Activated CD8-positive, alpha-beta memory T cell treated with anti-CD3 and anti-CD28 coated beads for 36 hours (primary cell): ENCODE results near the gene SPIRE2. TPM values are rescaled to one million over a fixed set of nuclear protein-coding genes. Genes with fewer than 3 reads are reported as not detected.

ENCODE experiments used
- CTCF ChIA-PET: fragments of 350-600 bp; sonication (Branson Sonifier 250); formaldehyde crosslinking; loops from one replicate; lab custom pipeline; 2021; ENCODE audit warnings: antibody characterized with exemption; lab: Charles Lee
- POLR2A ChIA-PET: fragments of 350-600 bp; sonication (Branson Sonifier 250); formaldehyde crosslinking; loops from one replicate; lab custom pipeline; 2021; ENCODE audit warnings: antibody characterized with exemption; lab: Charles Lee
- total RNA-seq, 2 experiments: library from RNA; stranded (reverse); gene quantifications; one replicate each; pipeline ENCODE4 v1.2.3, GENCODE V29; 2021

SPIRE2 gene
- total RNA-seq, 2 experiments from 2014 or later, result 0.57 to 0.78 TPM

DNA sequence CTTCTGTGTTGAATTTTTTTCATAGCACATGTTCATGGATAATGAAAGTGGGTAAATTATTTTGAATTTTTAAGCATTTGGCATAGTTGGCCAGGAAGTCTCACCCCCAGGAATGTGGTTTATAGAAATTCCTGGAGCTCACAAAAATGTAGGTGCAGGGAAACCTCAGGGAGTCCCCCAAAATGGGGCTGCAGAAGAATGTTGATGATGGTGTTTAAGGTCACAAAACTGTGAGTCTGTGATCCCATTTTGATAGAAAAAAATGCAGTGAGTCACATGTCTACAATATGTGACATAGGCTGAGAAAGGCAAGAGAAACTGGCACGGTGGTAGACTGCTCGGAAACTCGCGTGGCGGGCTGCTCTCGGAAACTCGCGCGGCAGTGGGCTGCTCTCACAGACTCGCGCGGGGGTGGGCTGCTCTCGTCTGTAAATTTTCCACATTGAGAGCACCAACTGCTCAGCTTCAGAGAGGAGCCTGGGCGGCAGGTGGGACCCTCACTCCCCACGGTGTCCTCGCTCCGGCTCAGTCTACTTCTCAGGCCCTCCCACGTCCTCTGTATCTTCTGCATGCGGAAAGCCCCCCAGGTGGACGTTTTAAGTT lies 71.7 kb downstream of the SPIRE2 start:
- ChIA-PET CTCF (interaction anchor here (1.5 kb wide), 1 partner anchor 10 kb away, joined by 9 read pairs; no protein-coding TSS in a partner anchor), POLR2A (no interaction called here)

DNA sequence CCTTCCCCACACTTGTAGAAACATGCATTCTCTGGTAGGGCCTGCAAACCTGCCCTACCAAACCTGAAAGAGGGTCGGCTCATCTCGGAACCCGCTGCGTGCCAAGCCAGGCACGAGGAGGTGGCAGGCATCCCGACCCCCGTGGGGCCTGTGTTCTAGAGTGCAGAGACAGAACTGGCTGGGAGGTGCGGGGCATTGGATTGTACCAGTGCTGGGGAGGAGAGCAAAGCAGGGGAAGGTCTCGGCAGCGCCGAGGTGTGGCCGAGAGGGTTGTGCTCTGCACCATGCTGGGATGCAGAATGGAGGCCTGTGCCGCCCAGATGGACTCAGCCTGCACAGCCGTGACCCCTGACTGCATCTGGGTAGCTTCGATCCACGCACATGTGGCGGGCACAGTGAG lies 72.6 kb downstream of the SPIRE2 start:
- POLR2A ChIA-PET, result no interaction called here
- CTCF ChIA-PET, result no interaction called here

DNA sequence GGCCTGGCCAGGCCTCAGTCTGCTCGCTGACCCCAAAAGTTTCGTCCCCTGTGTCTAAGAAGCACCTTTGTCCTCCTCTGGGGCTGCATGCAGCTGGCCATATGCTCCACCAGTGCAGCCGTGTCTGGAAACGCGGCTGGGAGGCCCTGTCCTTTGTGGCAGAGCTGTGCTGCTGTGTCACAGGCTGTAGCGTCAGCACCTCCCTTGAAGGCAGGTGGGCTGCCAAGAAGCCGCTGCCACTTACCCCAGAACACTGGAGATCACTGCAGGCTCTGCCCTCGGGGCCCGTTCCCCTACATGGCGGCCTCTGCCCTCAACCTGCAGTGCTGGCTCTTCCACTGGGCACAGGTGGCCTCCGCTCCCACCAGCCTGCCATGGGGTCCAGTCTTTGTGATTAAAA lies 74.7 kb downstream of the SPIRE2 start:
- ChIA-PET CTCF (no interaction called here), POLR2A (no interaction called here)

DNA sequence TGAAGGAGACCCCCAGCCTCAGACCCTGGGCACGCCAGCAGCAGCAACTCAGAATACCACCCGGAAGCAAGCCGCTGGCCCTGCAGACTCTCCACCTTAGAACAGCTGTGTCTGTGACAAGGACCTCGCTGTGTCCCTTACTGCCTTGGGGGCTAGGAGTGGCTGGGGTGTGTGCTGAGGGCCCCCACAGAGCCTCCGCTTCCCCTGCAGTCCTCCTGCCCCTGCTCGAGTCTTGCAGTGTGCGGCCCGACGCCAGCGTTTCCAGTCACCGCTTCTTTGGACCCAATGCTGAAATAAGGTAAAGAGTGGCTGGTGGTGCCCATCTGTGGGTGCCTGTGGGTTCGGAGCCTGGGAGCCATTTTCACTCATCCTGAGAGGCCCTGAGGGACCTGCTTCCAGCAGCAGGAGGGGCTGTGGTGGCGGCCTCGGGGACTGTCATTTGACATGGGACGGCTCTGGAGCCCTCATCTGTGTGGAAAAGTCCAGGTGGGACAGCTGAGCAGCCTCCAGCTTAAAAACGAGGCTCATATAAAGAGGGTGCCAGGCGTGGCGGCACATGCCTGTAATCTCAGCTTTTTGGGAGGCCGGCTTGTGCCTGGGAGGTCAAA lies 75.7 kb downstream of the SPIRE2 start:
- CTCF ChIA-PET, result no interaction called here
- POLR2A ChIA-PET, result no interaction called here

DNA sequence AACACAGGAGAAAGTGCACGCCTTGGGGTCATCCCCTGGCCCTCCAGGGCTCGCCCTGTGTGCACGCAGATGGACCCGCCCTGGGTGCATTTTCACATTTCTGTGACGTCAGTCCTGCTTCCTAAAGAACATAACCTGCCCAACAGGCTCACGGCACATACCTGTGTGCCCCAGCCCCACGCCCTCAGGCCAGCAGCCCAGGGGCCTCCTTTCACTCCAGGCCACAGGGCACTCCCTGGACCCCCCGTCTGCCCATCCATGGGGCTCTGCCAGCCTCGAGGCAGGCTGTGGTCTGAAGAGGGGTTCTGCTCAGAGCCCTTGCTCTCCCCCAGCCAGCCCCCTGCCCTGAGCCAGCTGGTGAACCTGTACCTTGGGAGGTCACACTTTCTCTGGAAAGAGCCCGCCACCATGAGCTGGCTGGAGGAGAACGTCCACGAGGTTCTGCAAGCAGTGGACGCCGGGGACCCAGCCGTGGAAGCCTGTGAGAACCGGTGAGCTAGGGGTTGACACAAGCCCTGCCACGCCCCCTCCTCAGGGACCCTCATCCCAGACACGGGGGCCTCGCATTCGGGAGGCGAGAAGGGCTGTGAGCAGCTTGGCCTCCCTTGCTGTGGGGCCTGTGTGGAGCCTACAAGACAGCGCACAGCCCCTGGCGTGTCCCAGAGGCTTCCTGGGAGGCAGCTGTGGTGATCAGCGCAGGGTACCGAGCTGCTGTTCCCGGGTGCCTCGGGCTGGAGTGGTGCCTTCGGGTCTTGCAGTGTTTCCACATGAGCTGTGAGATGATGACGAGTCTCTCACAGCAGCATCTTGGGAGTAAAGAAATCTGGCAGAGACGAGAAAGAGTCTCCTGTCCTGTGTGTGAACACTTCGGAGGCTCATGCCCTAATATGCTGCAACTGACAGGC lies 76.6 kb downstream of the SPIRE2 start:
- ChIA-PET CTCF (no interaction called here), POLR2A (no interaction called here)

DNA sequence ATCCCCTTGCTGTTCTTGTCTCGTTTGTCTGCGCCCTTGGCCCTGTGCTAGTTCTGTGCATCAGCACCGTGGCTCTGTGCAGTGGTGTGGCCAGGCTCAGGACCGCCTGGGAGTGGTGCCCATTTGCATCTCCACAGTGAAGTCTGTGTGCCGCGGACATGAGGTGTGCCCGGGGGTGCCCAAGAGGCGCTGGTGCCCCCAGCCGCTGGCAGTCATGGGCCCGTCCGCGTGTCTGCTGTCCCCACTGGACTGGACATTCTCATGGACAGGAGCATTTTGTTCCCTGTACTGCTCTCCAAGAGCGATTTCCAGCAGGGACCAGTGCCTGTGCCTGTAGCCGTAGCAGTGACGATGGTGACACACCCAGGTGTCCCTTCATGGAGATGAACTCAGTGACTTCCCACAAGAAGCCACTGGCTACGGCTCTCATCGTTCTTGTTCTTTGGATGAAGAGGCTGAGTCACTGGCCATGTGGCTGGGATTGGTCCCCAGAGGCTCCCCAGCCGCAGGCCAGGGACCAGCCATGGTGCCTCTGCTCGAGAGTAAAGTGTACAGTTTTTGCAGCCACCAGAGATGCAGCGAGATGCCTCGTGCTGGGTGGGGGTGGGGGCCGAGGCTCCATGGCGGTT lies 77.3 kb downstream of the SPIRE2 start:
- ChIA-PET POLR2A (no interaction called here), CTCF (interaction anchor here (0.6 kb wide), 1 partner anchor 130 kb away, joined by 3 read pairs; no protein-coding TSS in a partner anchor)

DNA sequence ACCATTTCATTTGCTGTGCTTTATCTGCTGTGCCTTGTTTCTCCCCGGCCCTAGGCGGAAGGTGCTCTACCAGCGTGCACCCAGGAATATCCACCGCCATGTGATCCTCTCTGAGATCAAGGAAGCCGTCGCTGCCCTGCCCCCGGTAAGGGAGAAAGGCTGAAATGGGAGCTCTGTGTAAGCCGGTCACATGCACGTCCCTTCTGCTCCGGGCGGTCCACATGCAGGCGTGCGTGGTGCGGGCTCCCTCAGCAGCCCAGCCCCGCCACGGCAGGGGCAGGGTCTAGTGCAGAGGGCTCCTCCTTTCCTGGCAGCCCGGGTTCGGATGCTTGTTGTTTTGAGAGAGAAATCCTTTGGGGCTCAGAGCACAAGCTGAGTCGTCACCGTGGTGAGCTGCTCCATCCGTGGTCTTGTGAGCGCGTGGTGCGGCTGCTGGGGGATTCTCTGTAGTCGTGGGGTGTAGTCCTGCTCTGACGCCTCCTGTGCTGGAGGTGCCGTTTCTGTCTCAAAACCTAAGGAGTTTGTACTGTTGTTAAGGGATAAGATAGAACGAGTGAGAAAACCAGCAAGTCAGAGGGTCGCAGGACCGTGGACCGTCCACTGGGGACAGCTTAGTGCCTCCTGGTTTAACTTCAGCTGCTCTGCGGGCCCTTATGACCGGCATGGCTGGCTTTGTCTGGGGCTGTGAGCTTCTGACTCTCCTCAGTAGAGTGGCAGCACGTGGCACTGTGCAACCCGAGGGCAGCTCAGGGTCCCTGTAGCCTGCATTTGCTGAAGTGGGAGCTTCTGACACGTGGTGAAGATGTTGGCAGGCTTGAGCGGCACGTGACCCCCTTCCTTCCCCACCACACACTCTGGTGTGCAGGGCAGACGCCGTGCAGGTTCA lies 78.1 kb downstream of the SPIRE2 start:
- POLR2A ChIA-PET, result no interaction called here

DNA sequence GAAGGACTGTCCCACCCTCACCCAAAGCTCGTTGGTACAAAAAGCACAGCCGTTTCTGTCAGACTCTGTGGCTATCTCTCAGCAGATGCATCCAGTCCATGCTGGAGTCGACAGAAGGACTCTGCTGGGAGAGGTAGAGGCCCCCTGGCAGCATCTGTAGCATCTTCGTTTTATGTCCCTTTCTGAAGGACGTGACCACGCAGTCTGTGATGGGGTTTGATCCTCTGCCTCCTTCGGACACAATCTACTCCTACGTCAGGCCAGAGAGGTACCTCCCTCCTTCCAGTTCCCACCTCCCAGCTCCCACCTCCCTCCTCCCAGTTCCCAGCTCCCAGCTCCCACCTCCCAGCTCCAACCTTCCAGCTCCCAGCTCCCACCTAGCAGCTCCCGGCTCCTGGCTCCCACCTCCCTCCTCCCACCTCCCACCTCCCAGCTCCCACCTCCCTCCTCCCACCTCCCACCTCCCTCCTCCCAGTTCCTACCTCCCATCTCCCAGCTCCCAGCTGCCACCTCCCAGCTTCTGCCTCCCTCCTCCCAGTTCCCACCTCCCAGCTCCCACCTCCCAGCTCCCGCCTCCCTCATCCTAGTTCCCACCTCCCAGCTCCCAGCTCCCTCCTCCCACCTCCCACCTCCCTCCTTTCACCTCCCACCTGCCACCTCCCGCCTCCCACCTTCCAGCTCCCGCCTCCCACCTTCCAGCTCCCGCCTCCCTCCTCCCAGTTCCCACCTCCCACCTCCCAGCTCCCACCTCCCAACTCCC lies 79.0 kb downstream of the SPIRE2 start:
- ChIA-PET POLR2A (no interaction called here), CTCF (interaction anchor here (1.0 kb wide), 1 partner anchor 47 kb away, joined by 3 read pairs; no protein-coding TSS in a partner anchor)

More for the DNA sequence above, 78.1 kb downstream of the SPIRE2 start:
- CTCF ChIA-PET, result interaction anchor here (0.6 kb wide), 1 partner anchor 131 kb away, joined by 3 read pairs; no protein-coding TSS in a partner anchor

DNA sequence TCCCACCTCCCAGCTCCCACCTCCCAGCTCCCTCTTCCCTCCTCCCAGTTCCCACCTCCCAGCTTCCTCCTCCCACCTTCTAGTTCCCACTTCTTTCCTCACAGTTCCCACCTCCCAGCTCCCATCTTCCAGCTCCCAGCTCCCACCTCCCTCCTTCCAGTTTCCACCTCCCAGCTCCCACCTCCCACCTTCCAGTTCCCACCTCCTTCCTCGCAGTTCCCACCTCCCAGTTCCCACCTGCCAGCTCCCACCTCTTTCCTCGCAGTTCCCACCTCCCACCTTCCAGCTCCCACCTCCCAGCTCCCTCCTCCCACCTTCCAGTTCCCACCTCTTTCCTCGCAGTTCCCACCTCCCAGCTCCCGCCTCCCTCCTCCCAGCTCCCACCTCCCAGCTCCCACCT lies 80.0 kb downstream of the SPIRE2 start:
- CTCF ChIA-PET, result interaction anchor here (1.4 kb wide), 1 partner anchor 47 kb away, joined by 4 read pairs; no protein-coding TSS in a partner anchor

DNA sequence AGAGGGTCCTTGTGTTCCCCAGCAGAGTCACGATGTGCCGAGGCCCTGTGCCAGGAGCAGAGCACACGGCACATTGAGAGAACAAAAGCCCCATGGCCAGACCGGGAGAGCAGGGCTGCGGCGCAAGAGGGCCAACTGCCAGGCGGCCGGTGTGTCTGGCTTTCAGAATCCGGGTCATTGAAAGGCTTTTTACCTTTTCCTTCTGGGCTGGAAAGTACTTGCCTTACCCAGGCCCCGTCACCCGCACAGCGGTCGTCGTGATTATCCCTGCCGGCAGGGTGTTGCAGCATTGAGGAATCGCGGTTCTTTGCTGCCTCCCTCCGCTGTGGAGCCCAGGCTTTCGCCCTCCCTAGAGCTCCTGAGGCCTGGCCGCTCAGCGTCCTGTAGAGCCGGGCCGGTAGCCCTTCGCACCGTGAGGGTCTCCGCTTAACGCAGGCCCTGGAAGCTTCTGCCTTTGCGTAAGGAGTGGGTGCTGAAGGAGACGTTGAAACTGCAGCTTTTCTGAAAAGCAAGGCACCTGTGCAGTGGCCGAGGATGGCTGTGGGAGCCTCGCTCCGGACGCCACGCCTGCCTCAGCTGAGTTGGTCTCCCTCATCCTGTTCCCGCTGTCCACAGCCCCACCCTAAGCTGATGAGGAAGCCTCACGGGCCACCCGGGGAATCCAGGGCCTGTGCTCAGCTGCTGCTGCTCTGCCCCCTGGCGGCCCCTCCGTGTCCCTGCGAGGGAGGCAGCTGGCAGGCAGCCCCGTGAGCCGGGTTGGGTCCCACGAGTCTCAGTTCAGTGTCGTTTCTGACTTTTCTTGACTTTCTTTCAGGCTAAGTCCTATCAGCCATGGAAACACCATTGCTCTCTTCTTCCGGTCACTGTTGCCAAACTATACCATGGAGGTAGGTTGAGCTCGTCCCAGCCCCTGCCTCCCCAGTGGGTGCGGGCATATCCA lies 81.8 kb downstream of the SPIRE2 start:
- ChIA-PET POLR2A (interaction anchor here (0.5 kb wide), 1 partner anchor 737 kb away, joined by 5 read pairs; no protein-coding TSS in a partner anchor), CTCF (interaction anchor here (0.7 to 2.4 kb wide), 15 partner anchors 9 to 204 kb away, joined by 3 to 10 read pairs (median 4); partner anchors contain the start of genes MC1R and TUBB3)

More for the DNA sequence above, 80.0 kb downstream of the SPIRE2 start:
- POLR2A ChIA-PET, result interaction anchor here (0.6 kb wide), 1 partner anchor 387 kb away, joined by 3 read pairs; no protein-coding TSS in a partner anchor

DNA sequence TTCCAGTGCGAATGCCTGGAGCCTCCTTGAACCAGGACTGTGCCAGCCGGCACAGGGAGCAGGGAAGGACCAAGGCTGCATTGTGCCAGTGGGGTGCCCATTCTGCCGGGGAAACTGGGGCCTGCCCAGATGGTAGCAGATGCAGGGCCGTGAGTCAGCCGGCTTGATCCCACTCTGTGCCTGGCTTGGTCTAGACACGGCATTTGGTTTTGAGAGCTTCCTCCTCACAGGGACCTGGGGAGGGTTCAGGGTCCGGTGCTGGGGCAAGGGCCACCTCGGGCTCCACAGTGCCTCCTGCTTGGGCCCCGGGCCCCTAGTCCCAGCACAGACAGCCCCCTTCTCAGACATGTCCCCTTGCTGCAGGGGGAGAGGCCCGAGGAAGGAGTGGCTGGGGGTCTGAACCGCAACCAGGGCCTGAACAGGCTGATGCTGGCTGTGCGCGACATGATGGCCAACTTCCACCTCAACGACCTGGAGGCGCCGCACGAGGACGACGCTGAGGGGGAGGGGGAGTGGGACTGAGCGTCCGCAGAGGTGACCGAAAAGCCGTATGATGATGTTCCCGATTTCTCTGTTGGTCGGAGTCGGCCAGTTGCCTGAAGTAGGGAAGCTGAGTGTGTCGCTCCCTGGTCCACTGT lies 82.6 kb downstream of the SPIRE2 start:
- POLR2A ChIA-PET, result interaction anchor here (0.5 kb wide), 1 partner anchor 738 kb away, joined by 5 read pairs; no protein-coding TSS in a partner anchor
- CTCF ChIA-PET, result interaction anchor here (0.7 to 2.4 kb wide), 12 partner anchors 8 to 205 kb away, joined by 3 to 10 read pairs (median 4); partner anchors contain the start of genes MC1R and TUBB3

DNA sequence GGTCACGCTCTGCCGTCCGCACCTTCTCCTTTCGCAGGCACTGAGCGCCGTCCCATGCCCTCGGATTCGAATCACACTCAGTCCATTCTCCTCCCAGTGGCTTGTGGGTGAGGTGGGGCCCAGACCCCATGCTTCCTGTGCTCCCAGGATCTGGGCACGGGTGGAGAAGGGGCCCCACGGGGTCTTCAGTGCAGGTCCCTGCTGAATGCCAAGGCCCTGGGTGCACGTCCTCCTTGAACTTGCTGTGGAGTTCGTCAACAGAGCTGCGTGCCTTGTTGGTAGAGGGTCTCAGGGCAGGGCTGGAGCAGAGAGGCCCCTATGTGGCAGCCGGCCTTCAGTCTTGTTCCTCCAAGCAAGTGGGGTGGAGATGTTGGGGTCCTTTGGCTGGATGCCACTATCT lies 83.1 kb downstream of the SPIRE2 start:
- ChIA-PET CTCF (interaction anchor here (1.0 kb wide), 1 partner anchor 74 kb away, joined by 3 read pairs; no protein-coding TSS in a partner anchor), POLR2A (no interaction called here)

DNA sequence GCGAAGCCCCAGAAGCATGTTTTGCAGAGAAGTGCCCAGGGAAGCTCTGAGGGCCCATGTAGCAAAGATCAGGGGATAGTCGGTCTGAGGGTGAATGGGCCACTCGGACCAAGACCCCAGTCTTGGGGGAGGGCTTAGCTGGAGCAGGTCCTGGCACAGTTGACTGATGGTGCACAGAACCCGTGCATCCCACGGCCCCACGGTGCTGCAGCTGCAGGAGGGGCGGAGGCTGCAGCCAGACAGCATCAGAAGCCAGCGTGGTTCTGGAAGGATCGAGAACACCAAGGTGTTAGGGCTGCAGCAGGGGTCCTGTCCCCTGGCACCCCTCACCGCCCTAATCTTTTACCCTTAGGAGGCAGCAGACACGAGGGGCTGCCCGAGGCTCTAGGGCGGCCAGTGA lies 83.9 kb downstream of the SPIRE2 start:
- ChIA-PET POLR2A (no interaction called here), CTCF (interaction anchor here (1.2 kb wide), 1 partner anchor 15 kb away, joined by 5 read pairs; no protein-coding TSS in a partner anchor)

DNA sequence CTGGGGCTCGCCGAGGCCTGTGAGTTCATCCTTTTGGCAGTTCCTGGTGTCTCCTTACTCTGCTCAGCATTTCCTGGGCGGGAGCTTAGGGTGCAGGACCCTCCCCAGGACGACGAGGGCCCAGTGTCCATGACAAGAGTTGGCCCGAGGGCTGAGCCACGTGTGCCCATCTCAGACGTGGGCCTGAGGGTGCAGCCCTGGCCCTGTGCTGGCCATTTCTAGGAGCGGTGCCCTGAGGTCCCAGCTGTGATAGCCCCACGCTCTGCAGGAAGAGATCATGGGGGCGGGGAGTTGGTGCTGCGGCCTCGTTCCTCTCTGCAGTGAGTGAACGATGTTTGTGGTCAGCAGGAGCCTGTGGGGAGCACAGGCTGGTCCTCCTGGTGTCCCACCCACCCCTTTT lies 84.4 kb downstream of the SPIRE2 start:
- POLR2A ChIA-PET, result no interaction called here
- CTCF ChIA-PET, result interaction anchor here (1.2 kb wide), 1 partner anchor 16 kb away, joined by 5 read pairs; no protein-coding TSS in a partner anchor
